Activated CD8-positive, alpha-beta memory T cell treated with anti-CD3 and anti-CD28 coated beads, Interleukin-2, amount 50 U/mL, for 24 hours (primary cell): Measurements from ENCODE around the gene FAM193B.

Experiments used
- DNase-seq: peaks from one replicate; pipeline ENCODE4 v3.0.0-alpha.2; 2020; ENCODE audit errors: extremely low read depth

Gene FAM193B

DNA sequence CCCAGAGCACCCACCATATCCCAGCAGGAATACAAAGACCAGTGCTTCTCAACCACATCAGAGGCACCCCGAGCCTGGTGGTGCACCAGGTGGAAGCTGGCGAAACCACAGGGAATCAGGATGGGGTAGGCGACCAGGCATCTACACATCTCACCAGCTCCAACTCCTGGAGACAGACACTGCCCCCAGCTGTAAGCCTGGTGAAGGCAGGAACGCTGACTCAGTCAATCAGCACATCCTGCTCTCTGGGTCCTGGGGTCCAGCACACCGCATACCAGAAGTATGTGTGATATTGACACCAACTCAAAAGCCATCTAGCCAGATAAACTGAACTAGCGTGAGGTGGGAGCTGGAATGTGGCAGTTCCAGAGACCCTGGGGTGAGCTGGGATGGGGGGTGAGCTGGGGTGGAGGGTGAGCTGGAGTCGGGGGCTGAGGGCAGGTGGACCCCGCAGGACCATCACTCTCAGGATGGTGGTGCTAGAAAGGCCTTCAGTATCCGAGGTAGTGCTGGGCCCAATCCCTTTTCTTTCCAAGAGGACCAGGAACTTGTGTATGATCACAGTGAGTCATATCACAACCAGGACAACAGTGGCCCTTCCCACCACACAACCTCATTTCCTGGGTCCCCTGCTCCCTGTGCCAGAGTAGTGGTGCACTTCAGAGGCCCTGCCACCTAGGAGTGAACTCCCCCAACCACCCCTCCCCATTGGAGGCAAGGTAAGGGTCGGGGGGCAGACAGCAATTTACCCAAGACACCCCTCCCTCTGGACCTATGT lies 83.4 kb downstream of the FAM193B start:
- DNase-seq, result no peak
